GM23248 (cell line): Measurements from ENCODE around the gene OR13A1. TPM values are rescaled to one million over a fixed set of nuclear protein-coding genes. Genes with fewer than 3 reads are reported as not detected.
"Not testable (repeated sequence)": the region's sequence is repeated elsewhere in the genome, so short reads cannot be mapped to it uniquely, and the experiment has no call there.

Source experiments
- DNase-seq: peaks from one replicate; pipeline ENCODE4 v3.0.0-alpha.2; 2015
- H2AFZ ChIP-seq: fragments of 200-600 bp; sonication (generic); 2 replicates; pipeline ENCODE4 v1.6.1; 2016; ENCODE audit warnings: antibody characterized with exemption
- H3F3A ChIP-seq: fragments of 200-600 bp; sonication (generic); 2 replicates; pipeline ENCODE4 v1.6.1; 2016; ENCODE audit warnings: mild to moderate bottlenecking, antibody characterized with exemption, mixed run types; ENCODE audit not compliant: insufficient read depth
- H3K27ac ChIP-seq: fragments of 200-600 bp; sonication (generic); 2 replicates; pipeline ENCODE4 v1.5.1; 2016; ENCODE audit warnings: mild to moderate bottlenecking
- H3K27me3 ChIP-seq: fragments of 200-600 bp; sonication (generic); replicated peaks from 2 replicates; pipeline ENCODE4 v1.6.1; 2016; ENCODE audit warnings: mild to moderate bottlenecking; ENCODE audit not compliant: insufficient read depth
- H3K36me3 ChIP-seq: fragments of 200-600 bp; sonication (generic); 2 replicates; pipeline ENCODE4 v1.6.1; 2016; ENCODE audit warnings: low read depth, mild to moderate bottlenecking
- H3K4me1 ChIP-seq: fragments of 200-600 bp; sonication (generic); 2 replicates; pipeline ENCODE4 v1.6.1; 2016; ENCODE audit warnings: mild to moderate bottlenecking; ENCODE audit not compliant: insufficient read depth
- H3K4me2 ChIP-seq: fragments of 200-600 bp; sonication (generic); one replicate; pipeline ENCODE4 v1.6.1; 2016; ENCODE audit warnings: mild to moderate bottlenecking; ENCODE audit not compliant: unreplicated experiment
- H3K4me3 ChIP-seq: fragments of 200-600 bp; sonication (generic); 2 replicates; pipeline ENCODE4 v1.5.1; 2016; ENCODE audit warnings: mild to moderate bottlenecking
- H3K79me2 ChIP-seq: fragments of 200-600 bp; sonication (generic); 2 replicates; pipeline ENCODE4 v1.6.1; 2016; ENCODE audit warnings: mild to moderate bottlenecking; ENCODE audit not compliant: insufficient read depth
- H3K9ac ChIP-seq: fragments of 200-600 bp; sonication (generic); 2 replicates; pipeline ENCODE4 v1.6.1; 2016; ENCODE audit warnings: mild to moderate bottlenecking
- H3K9me2 ChIP-seq: fragments of 200-600 bp; sonication (generic); 2 replicates; pipeline ENCODE4 v1.6.1; 2016; ENCODE audit warnings: mixed run types, mild to moderate bottlenecking, moderate library complexity; ENCODE audit not compliant: insufficient read depth
- H3K9me3 ChIP-seq: fragments of 200-600 bp; sonication (generic); one replicate; pipeline ENCODE4 v1.6.1; 2017; ENCODE audit warnings: low read depth
- H4K20me1 ChIP-seq: fragments of 200-600 bp; sonication (generic); 2 replicates; pipeline ENCODE4 v1.6.0; 2016; ENCODE audit not compliant: insufficient read depth
- EZH2 ChIP-seq: fragments of 200-600 bp; sonication (generic); IDR thresholded peaks from 2 replicates; pipeline ENCODE4 v1.6.1; 2018; ENCODE audit warnings: antibody characterized with exemption, mild to moderate bottlenecking; ENCODE audit not compliant: insufficient read depth, poor library complexity, severe bottlenecking
- EZH2phosphoT487 ChIP-seq: fragments of 200-600 bp; sonication (generic); IDR thresholded peaks from 2 replicates; pipeline ENCODE4 v1.6.1; 2018; ENCODE audit warnings: antibody characterized with exemption, moderate library complexity, mild to moderate bottlenecking, low read depth; ENCODE audit not compliant: insufficient read depth
- WGBS, 2 experiments: methylation state at CpG; one replicate each; pipeline ENCODE4 v1.1.6; 2015 to 2017; ENCODE audit warnings: low lambda C conversion rate in 2 of 2, low coverage in 1 of 2; ENCODE audit errors: missing lambda C conversion rate in 2 of 2; 5-methylcytosine and 5-hydroxymethylcytosine counted together
- in situ Hi-C: fragments of 300-500 bp; cut with MboI; formaldehyde crosslinking; loops from 2 replicates; pipeline ENCODE4 v1.15.0; 2020
- polyA plus RNA-seq: library from polyadenylated mRNA; unstranded; fragments of >200 nt; fragmentation: Nextera tagmentation; extraction: Ambion mirVana; gene quantifications from 2 replicates; pipeline ENCODE4 v1.2.1, GENCODE V29; 2016
- total RNA-seq: library from RNA; depleted of rRNA; stranded (reverse); fragments of >200 nt; shearing (Covaris generic); gene quantifications from 2 replicates; pipeline ENCODE4 v1.2.3, GENCODE V29; 2014

Gene OR13A1
- total and polyA plus RNA-seq, 2 experiments from 2014 or later, result not detected

- no peak for TF ChIP-seq EZH2
- TF ChIP-seq EZH2phosphoT487, result no peak
Observed at GRCh38 chr10:45261946-45262345, 53.5 kb downstream of the OR13A1 start.

DNA sequence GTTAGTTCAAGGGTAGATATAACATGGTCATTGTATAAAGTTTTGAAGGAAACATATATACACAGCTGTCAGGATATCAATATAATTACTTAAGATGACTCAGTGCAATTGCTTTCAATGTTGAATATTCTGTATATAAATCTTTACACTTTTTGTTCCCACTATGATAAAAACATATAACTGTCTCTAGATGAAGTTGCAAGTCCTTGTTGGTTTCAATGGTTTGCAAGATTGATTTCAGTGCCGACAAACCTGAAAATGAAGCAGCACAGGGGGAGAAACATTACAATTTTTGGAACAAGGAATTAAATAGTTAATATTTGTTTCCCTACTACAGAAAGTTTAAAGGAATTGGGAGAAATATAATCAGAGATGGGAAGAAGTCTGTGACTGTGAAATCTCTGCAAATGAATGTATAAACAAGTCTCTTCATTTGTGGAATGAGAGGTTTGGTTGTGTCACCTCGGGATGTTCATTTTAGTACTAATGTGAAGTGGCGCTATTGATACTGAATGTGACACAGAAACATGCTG lies 54.1 kb downstream of the OR13A1 start:
- no peak overlapping the region for H3K27ac ChIP-seq
- 70 to 71% methylated on average over 3 of the region's 3 CpGs for WGBS, 2 experiments
- H3K9me3 ChIP-seq, result no peaks in the 10 kb centered on the region
- no peaks in the 10 kb centered on the region for H3K4me1 ChIP-seq
- H3K4me3 ChIP-seq, result no peak overlapping the region
- no peaks in the 10 kb centered on the region for H3K79me2 ChIP-seq
- H3K9ac ChIP-seq, result no peak overlapping the region
- no peaks in the 10 kb centered on the region for H3F3A ChIP-seq
- no peaks in the 10 kb centered on the region for H3K36me3 ChIP-seq
- in situ Hi-C loops, result no loop called here
- DNase-seq, result no peak
- peaks cover 7% of the 10 kb centered on the region for H3K27me3 ChIP-seq
- H2AFZ ChIP-seq, result no peak overlapping the region
- H3K4me2 ChIP-seq, result no peak overlapping the region
- no peaks in the 10 kb centered on the region for H3K9me2 ChIP-seq
- no peaks in the 10 kb centered on the region for H4K20me1 ChIP-seq
- TF ChIP-seq EZH2phosphoT487 (no peak), EZH2 (no peak)

More at GRCh38 chr10:45261946-45262345, 53.5 kb downstream of the OR13A1 start:
- Histone ChIP-seq H3K9me2 (no peaks in the 10 kb centered on the region), H3K27ac (no peak overlapping the region), H3K27me3 (peaks cover 7% of the 10 kb centered on the region), H3K9me3 (no peaks in the 10 kb centered on the region), H4K20me1 (no peaks in the 10 kb centered on the region), H2AFZ (no peak overlapping the region), H3K4me2 (no peak overlapping the region), H3K9ac (no peak overlapping the region), H3K4me3 (no peak overlapping the region), H3K79me2 (no peaks in the 10 kb centered on the region), H3K4me1 (no peaks in the 10 kb centered on the region), H3K36me3 (no peaks in the 10 kb centered on the region), H3F3A (no peaks in the 10 kb centered on the region)
- in situ Hi-C loops, result no loop called here
- DNase-seq, result no peak
- WGBS, 2 experiments, result 44 to 46% methylated on average over 2 of the region's 2 CpGs

GRCh38 chr10:45260635-45261034 lies 54.8 kb downstream of the OR13A1 start:
- H3K9me2 ChIP-seq, H2AFZ ChIP-seq, H4K20me1 ChIP-seq, H3K9me3 ChIP-seq, H3K36me3 ChIP-seq, H3F3A ChIP-seq, H3K79me2 ChIP-seq, H3K4me2 ChIP-seq, H3K4me3 ChIP-seq, in situ Hi-C loops, H3K27ac ChIP-seq, H3K27me3 ChIP-seq, H3K4me1 ChIP-seq, H3K9ac ChIP-seq, DNase-seq: not testable (repeated sequence)
- 23 to 27% methylated on average over 3 of the region's 3 CpGs for WGBS, 2 experiments

DNA sequence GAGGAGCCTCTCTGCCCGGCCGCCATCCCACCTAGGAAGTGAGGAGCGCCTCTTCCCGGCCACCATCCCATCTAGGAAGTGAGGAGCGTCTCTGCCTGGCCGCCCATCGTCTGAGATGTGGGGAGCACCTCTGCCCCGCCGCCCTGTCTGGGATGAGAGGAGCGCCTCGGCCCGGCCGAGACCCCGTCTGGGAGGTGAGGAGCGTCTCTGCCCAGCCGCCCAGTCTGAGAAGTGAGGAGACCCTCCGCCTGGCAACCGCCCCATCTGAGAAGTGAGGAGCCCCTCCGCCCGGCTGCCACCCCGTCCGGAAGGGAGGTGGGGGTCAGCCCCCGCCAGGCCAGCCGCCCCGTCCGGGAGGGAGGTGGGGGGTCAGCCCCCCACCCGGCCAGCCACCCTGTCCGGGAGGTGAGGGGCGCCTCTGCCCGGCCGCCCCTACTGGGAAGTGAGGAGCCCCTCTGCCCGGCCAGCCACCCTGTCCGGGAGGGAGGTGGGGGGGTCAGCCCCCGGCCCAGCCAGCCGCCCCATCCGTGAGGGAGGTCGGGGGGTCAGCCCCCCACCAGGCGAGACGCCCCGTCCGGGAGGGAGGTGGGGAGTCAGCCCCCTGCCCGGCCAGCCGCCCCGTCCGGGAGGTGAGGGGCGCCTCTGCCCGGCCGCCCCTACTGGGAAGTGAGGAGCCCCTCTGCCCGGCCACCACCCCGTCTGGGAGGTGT lies 55.5 kb downstream of the OR13A1 start:
- H3K4me3 ChIP-seq, H3K9me2 ChIP-seq, H2AFZ ChIP-seq, H3K4me2 ChIP-seq, H3K36me3 ChIP-seq, H4K20me1 ChIP-seq, in situ Hi-C loops, H3F3A ChIP-seq, DNase-seq, H3K79me2 ChIP-seq, H3K4me1 ChIP-seq, H3K27me3 ChIP-seq, H3K9ac ChIP-seq, H3K9me3 ChIP-seq, H3K27ac ChIP-seq: not testable (repeated sequence)
- 69 to 76% methylated on average over 4 to 27 of the region's 50 CpGs for WGBS, 2 experiments

DNA sequence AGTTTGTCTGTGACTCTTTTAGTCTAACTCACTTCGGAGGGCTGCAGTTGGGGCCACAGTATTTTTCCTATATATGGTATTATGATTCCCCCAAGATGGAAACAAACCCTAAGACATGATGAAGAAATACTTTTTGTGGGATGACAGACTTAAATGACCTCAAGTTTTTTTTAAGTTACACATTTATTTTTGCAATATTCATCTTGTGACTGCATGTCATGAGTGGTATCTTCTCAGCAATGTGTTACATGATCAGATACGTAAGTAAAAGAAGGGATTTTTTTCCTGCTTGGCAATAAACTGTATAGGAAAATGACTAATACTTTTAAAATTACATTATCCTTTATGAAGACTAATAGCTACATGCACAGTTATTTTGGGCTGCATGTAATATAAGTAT lies 57.8 kb downstream of the OR13A1 start:
- WGBS, 2 experiments, result 66 to 72% methylated on average over 2 of the region's 2 CpGs
- in situ Hi-C loops, result no loop called here
- Histone ChIP-seq H3K27ac (no peak overlapping the region), H3K4me1 (no peaks in the 10 kb centered on the region), H3F3A (no peaks in the 10 kb centered on the region), H3K9me3 (no peaks in the 10 kb centered on the region), H3K79me2 (no peaks in the 10 kb centered on the region), H3K9ac (no peak overlapping the region), H3K9me2 (no peaks in the 10 kb centered on the region), H4K20me1 (no peaks in the 10 kb centered on the region), H3K36me3 (no peaks in the 10 kb centered on the region), H3K4me2 (no peak overlapping the region), H3K4me3 (no peak overlapping the region), H2AFZ (no peak overlapping the region), H3K27me3 (peaks cover 7% of the 10 kb centered on the region)
- TF ChIP-seq EZH2 (no peak), EZH2phosphoT487 (no peak)
- no peak for DNase-seq
